ENCODE results near the gene OR2A25. TPM values are rescaled to one million over a fixed set of nuclear protein-coding genes. Genes with fewer than 3 reads are reported as not detected.

OR2A25 gene
- total RNA-seq, 2 experiments from 2014 or later = not detected

DNA sequence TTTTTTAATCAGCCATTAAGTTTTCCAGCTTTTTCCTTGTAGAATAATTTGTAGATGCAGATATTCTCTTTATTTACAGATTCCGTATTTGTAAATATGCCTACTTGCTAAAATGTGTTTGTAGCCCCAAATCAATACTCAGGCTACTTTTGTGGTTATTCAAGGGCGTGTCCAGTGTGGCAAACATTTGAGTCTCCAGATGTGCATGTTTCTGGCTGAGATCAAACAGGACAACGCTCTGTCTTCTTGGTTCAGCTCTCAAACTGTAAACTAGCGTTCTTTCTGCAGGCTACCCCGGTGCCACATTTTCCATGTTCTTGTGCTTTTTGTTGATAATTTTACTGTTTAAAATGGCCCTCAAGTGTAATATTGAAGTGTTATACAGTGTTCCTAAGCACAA lies 37.1 kb upstream of the OR2A25 start:
- no peak overlapping the region for H3K4me3 ChIP-seq (ENCODE audit: low read depth, low read length, poor library complexity, severe bottlenecking)
- POLR2A ChIA-PET = no interaction called here
- no peak overlapping the region for H2AFZ ChIP-seq (ENCODE audit: low read length)
- intact Hi-C loops (cut with micrococcal nuclease; ENCODE audit: unreplicated experiment) = no loop called here
- CTCF ChIA-PET (ENCODE audit: unreplicated experiment) = no interaction called here
- H3K9me2 ChIP-seq (ENCODE audit: insufficient read depth, low read length) = no peaks in the 10 kb centered on the region
- H4K20me1 ChIP-seq (ENCODE audit: insufficient read depth, low read length) = no peaks in the 10 kb centered on the region
- H3K9me3 ChIP-seq (ENCODE audit: low read length) = no peaks in the 10 kb centered on the region
- H3K4me1 ChIP-seq (ENCODE audit: insufficient read depth, low read length, poor library complexity, severe bottlenecking) = no peaks in the 10 kb centered on the region
- H3K27ac ChIP-seq (ENCODE audit: low read depth, low read length, poor library complexity, severe bottlenecking) = no peak overlapping the region
- DNase-seq (ENCODE audit: low spot score) = no peak
- no TSS peak for BruUV-seq (replicated peaks)
- no peaks in the 10 kb centered on the region for H3K79me2 ChIP-seq (ENCODE audit: insufficient read depth, low read depth, low read length)
- no peak overlapping the region for H3K4me2 ChIP-seq (ENCODE audit: low read length)
- TF ChIP-seq, protein P1, sequence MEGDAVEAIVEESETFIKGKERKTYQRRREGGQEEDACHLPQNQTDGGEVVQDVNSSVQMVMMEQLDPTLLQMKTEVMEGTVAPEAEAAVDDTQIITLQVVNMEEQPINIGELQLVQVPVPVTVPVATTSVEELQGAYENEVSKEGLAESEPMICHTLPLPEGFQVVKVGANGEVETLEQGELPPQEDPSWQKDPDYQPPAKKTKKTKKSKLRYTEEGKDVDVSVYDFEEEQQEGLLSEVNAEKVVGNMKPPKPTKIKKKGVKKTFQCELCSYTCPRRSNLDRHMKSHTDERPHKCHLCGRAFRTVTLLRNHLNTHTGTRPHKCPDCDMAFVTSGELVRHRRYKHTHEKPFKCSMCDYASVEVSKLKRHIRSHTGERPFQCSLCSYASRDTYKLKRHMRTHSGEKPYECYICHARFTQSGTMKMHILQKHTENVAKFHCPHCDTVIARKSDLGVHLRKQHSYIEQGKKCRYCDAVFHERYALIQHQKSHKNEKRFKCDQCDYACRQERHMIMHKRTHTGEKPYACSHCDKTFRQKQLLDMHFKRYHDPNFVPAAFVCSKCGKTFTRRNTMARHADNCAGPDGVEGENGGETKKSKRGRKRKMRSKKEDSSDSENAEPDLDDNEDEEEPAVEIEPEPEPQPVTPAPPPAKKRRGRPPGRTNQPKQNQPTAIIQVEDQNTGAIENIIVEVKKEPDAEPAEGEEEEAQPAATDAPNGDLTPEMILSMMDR (conservative IDR thresholded peaks at IDR 0.05; ENCODE audit: low read length) = no peak
- no peak for TF ChIP-seq EZH2phosphoT487 (IDR thresholded peaks at IDR 0.05; ENCODE audit: borderline replicate concordance, low read depth, low read length)
- no peaks in the 10 kb centered on the region for H3K36me3 ChIP-seq (ENCODE audit: insufficient read depth, low read length)

DNA sequence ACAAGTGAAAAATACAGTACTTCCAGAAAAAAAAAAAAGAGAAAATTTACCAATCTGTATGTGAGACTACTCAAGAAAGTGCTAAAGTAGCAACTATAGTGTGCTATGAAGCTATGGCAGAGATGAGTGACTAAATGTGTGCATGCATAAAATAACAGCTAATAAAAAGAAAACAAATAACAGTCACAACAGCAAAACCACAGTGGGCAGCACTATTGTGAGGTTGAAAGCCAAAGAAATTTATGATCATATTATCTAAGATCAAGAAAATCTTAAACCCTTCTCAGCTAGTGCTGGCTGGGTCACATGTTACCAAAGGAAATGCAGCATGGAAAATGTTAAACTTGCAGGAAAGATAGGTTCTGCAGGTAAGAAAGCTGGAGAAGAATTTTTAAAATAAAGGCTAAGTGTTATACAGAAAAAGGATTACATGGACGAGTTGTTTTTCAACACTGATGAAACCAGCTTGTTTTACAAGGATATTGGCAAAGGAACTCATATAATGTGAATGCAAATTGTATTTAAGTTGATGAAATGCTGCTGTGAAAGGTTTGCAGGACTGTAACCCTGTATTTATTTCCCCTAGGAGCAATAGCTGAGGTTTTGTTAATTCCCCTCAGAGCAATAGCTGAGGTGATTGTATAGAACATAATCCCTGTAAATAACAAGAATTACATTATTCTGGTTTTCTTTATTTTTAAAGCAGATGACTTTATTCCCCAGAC lies 36.5 kb upstream of the OR2A25 start:
- no TSS peak for BruUV-seq (replicated peaks)
- H4K20me1 ChIP-seq (ENCODE audit: insufficient read depth, low read length) = no peaks in the 10 kb centered on the region
- H3K4me1 ChIP-seq (ENCODE audit: insufficient read depth, low read length, poor library complexity, severe bottlenecking) = no peaks in the 10 kb centered on the region
- DNase-seq (ENCODE audit: low spot score) = no peak
- H3K27ac ChIP-seq (ENCODE audit: low read depth, low read length, poor library complexity, severe bottlenecking) = no peak overlapping the region
- H3K9me3 ChIP-seq (ENCODE audit: low read length) = no peaks in the 10 kb centered on the region
- no peak overlapping the region for H3K4me3 ChIP-seq (ENCODE audit: low read depth, low read length, poor library complexity, severe bottlenecking)
- H3K9me2 ChIP-seq (ENCODE audit: insufficient read depth, low read length) = no peaks in the 10 kb centered on the region
- no peak overlapping the region for H3K4me2 ChIP-seq (ENCODE audit: low read length)
- TF ChIP-seq, protein P1 (conservative IDR thresholded peaks at IDR 0.05; ENCODE audit: low read length) = no peak
- TF ChIP-seq EZH2phosphoT487 (IDR thresholded peaks at IDR 0.05; ENCODE audit: borderline replicate concordance, low read depth, low read length) = no peak
- no peaks in the 10 kb centered on the region for H3K79me2 ChIP-seq (ENCODE audit: insufficient read depth, low read depth, low read length)
- intact Hi-C loops (cut with micrococcal nuclease; ENCODE audit: unreplicated experiment) = no loop called here
- ChIA-PET CTCF (ENCODE audit: unreplicated experiment) (no interaction called here), POLR2A (no interaction called here)
- no peaks in the 10 kb centered on the region for H3K36me3 ChIP-seq (ENCODE audit: insufficient read depth, low read length)
- H2AFZ ChIP-seq (ENCODE audit: low read length) = no peak overlapping the region

DNA sequence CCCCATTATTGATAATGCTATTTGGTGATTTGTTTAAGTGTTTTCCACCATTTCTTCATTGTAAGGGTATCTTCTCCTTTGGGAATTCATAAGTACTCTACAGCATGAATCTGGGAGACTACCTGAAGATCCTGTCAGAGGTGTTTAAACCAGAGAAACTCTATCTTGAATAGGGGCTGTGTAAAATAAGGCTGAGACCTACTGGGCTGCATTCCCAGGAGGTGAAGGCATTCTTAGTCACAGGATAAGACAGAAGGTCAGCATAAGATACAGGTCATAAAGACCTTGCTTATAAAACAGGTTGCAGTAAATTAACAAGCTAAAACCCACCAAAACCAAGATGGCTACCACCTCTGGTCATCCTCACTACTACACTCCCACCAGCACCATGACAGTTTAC lies 34.2 kb upstream of the OR2A25 start:
- no peak overlapping the region for H3K4me2 ChIP-seq (ENCODE audit: low read length)
- no peak overlapping the region for H2AFZ ChIP-seq (ENCODE audit: low read length)
- H4K20me1 ChIP-seq (ENCODE audit: insufficient read depth, low read length) = no peaks in the 10 kb centered on the region
- H3K36me3 ChIP-seq (ENCODE audit: insufficient read depth, low read length) = no peaks in the 10 kb centered on the region
- no peak overlapping the region for H3K4me3 ChIP-seq (ENCODE audit: low read depth, low read length, poor library complexity, severe bottlenecking)
- H3K79me2 ChIP-seq (ENCODE audit: insufficient read depth, low read depth, low read length) = no peaks in the 10 kb centered on the region
- BruUV-seq (replicated peaks) = no TSS peak
- H3K9me2 ChIP-seq (ENCODE audit: insufficient read depth, low read length) = no peaks in the 10 kb centered on the region
- H3K4me1 ChIP-seq (ENCODE audit: insufficient read depth, low read length, poor library complexity, severe bottlenecking) = no peaks in the 10 kb centered on the region
- H3K27ac ChIP-seq (ENCODE audit: low read depth, low read length, poor library complexity, severe bottlenecking) = no peak overlapping the region
- no peak for DNase-seq (ENCODE audit: low spot score)
- no peaks in the 10 kb centered on the region for H3K9me3 ChIP-seq (ENCODE audit: low read length)
- ChIA-PET CTCF (ENCODE audit: unreplicated experiment) (no interaction called here), POLR2A (no interaction called here)
- no peak for TF ChIP-seq EZH2phosphoT487 (IDR thresholded peaks at IDR 0.05; ENCODE audit: borderline replicate concordance, low read depth, low read length)
- TF ChIP-seq, protein P1 (conservative IDR thresholded peaks at IDR 0.05; ENCODE audit: low read length) = no peak
- intact Hi-C loops (cut with micrococcal nuclease; ENCODE audit: unreplicated experiment) = no loop called here

Data from OCI-LY7 (cell line).